ENCODE measurements around the gene ANKLE1.
A peak's percentile ranks its signal among the peaks of the same experiment; 100 is the strongest.

The ANKLE1 gene

GRCh38 chr19:17281391-17282304 lies at the start of gene ANKLE1:
ANKLE1 (plus strand) TSS chr19:17281901; CDS start chr19:17281921, 20 bp downstream.
- DNase-seq (ENCODE audit: low spot score), result no peak

- no peak for DNase-seq (ENCODE audit: low spot score)
Measured at GRCh38 chr19:17232258-17232657, 49.4 kb upstream of the ANKLE1 start.

GRCh38 chr19:17234911-17235299 lies 46.8 kb upstream of the ANKLE1 start:
- no peak for DNase-seq (ENCODE audit: low spot score)

- DNase-seq (ENCODE audit: low spot score), result peak; percentile 84
Measured at GRCh38 chr19:17235300-17235970, 46.3 kb upstream of the ANKLE1 start.

GRCh38 chr19:17235971-17236777 lies 45.5 kb upstream of the ANKLE1 start:
- DNase-seq (ENCODE audit: low spot score), result no peak

- no peak for DNase-seq (ENCODE audit: low spot score)
Measured at GRCh38 chr19:17236811-17237543, 44.7 kb upstream of the ANKLE1 start.

- DNase-seq (ENCODE audit: low spot score), result no peak
Measured at GRCh38 chr19:17237747-17238706, 43.7 kb upstream of the ANKLE1 start.

GRCh38 chr19:17240062-17240752 lies 41.5 kb upstream of the ANKLE1 start:
- no peak for DNase-seq (ENCODE audit: low spot score)

- no peak for DNase-seq (ENCODE audit: low spot score)
Measured at GRCh38 chr19:17240826-17241399, 40.8 kb upstream of the ANKLE1 start.

GRCh38 chr19:17242431-17243208 lies 39.1 kb upstream of the ANKLE1 start:
- DNase-seq (ENCODE audit: low spot score), result no peak

- DNase-seq (ENCODE audit: low spot score), result no peak
Measured at GRCh38 chr19:17243211-17243829, 38.4 kb upstream of the ANKLE1 start.

- DNase-seq (ENCODE audit: low spot score), result no peak
Measured at GRCh38 chr19:17243830-17244617, 37.7 kb upstream of the ANKLE1 start.

- no peak for DNase-seq (ENCODE audit: low spot score)
Measured at GRCh38 chr19:17244618-17245534, 36.8 kb upstream of the ANKLE1 start.

- no peak for DNase-seq (ENCODE audit: low spot score)
Measured at GRCh38 chr19:17245535-17245984, 36.1 kb upstream of the ANKLE1 start, which contains the start of gene NR2F6. NR2F6 (minus strand) TSS chr19:17245919; CDS start chr19:17245220, 699 bp downstream.

- DNase-seq (ENCODE audit: low spot score), result no peak
Measured at GRCh38 chr19:17246681-17247425, 34.8 kb upstream of the ANKLE1 start.

Measured in Ammon's horn (tissue), 1 donor.